GM21390 (cell line): ENCODE measurements around the gene ZFAND3.
"Not testable (repeated sequence)": the region's sequence is repeated elsewhere in the genome, so short reads cannot be mapped to it uniquely, and the experiment has no call there.

ENCODE experiments used
- ATAC-seq: cut with Tn5 transposase; IDR thresholded peaks from one replicate; pipeline ENCODE4 v1.9.1; 2021; ENCODE audit not compliant: unreplicated experiment

Gene ZFAND3

GRCh38 chr6:37930288-37930971, 110.9 kb downstream of the ZFAND3 start:
- no peak for ATAC-seq

- no peak for ATAC-seq
Measured at GRCh38 chr6:37931066-37931465, 111.5 kb downstream of the ZFAND3 start.

GRCh38 chr6:37934276-37934675, 114.7 kb downstream of the ZFAND3 start:
- ATAC-seq: no peak

GRCh38 chr6:37936150-37936549, 116.6 kb downstream of the ZFAND3 start:
- ATAC-seq: no peak

GRCh38 chr6:37936906-37937305, 117.4 kb downstream of the ZFAND3 start:
- no peak for ATAC-seq

- ATAC-seq: no peak
Measured at GRCh38 chr6:37938909-37939308, 119.4 kb downstream of the ZFAND3 start.

- ATAC-seq: no peak
Measured at GRCh38 chr6:37940074-37940847, 120.7 kb downstream of the ZFAND3 start.

- no peak for ATAC-seq
Measured at GRCh38 chr6:37941871-37942270, 122.3 kb downstream of the ZFAND3 start.

- ATAC-seq: peak; percentile 53
Measured at GRCh38 chr6:37942606-37943376, 123.3 kb downstream of the ZFAND3 start.

- ATAC-seq: no peak
Measured at GRCh38 chr6:37943436-37944058, 124.0 kb downstream of the ZFAND3 start.

- ATAC-seq: no peak
Measured at GRCh38 chr6:37946057-37946456, 126.5 kb downstream of the ZFAND3 start.

- ATAC-seq: no peak
Measured at GRCh38 chr6:37947468-37947867, 127.9 kb downstream of the ZFAND3 start.

- ATAC-seq: not testable (repeated sequence)
Measured at GRCh38 chr6:37948584-37948983, 129.1 kb downstream of the ZFAND3 start.

- ATAC-seq: no peak
Measured at GRCh38 chr6:37952027-37952426, 132.5 kb downstream of the ZFAND3 start.

GRCh38 chr6:37954791-37955190, 135.3 kb downstream of the ZFAND3 start:
- ATAC-seq: no peak

GRCh38 chr6:37956711-37957275, 137.3 kb downstream of the ZFAND3 start:
- ATAC-seq: no peak

- ATAC-seq: no peak
Measured at GRCh38 chr6:37959061-37959460, 139.5 kb downstream of the ZFAND3 start.

- ATAC-seq: no peak
Measured at GRCh38 chr6:37960139-37960935, 140.8 kb downstream of the ZFAND3 start.

- ATAC-seq: not testable (repeated sequence)
Measured at GRCh38 chr6:37962481-37963080, 143.1 kb downstream of the ZFAND3 start.
